Measurements from ENCODE around the gene MMP8. TPM values are rescaled to one million over a fixed set of nuclear protein-coding genes. Genes with fewer than 3 reads are reported as not detected.

MMP8 gene
- total RNA-seq, 1 donor = 1.3 TPM

GRCh38 chr11:102727890-102728289 is 3.1 kb upstream of the MMP8 start:
- DNase-seq (ENCODE audit: low read depth in 2 of 3, low spot score in 2 of 3) = no peak

DNA sequence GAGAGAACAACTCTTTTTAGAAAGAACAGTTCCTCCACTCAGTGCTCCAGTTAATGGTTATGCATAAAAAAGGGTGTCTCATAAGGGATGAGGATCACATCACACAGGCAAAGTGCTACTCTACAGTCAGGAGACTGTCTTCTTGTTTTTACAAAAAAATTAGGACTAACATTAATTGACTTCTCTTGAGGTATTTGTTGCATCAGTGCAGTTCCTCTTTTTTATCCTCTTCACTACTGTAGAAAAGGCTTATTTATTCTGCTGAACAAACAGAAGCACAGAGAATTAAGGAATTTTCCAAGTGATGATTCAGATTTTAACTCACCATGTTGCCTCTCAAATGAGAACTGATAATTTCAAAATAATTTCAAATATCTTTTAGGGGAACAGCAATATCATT is 1.9 kb downstream of the MMP8 start:
- DNase-seq (ENCODE audit: low read depth in 2 of 3, low spot score in 2 of 3) = peak in 1 of 3 donors; percentile 28

DNA sequence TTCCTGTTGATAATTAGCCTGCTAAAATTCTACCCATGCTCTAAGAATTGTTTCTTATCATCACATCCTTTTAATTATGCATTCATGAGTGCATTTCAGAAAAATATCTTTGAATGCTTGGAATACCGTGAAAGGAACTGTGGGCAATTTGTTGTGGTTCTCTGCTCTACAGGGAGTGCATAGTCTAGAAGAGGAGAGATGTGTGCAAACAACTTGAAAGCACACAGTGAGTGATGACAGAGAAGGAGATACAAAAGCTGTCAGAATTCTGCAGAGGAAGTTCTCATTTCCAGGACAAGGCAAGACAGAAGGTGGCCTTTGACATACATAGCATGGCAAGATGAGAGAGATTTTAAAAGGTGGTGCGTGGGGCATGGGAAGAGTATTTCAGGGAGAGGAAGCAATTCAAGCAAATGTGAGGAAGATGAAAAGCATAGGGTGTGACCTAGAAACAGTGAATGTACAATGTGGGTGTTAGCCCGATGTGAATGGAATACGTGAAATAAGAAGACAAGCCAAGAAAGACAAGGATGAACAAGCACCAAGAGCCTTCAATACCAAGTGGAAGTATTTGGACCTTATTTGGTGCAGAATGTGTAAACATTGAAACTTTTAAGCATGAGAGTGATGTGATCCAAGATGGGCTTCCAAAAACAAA is 5.0 kb downstream of the MMP8 start:
- DNase-seq (ENCODE audit: low read depth in 2 of 3, low spot score in 2 of 3) = no peak

DNA sequence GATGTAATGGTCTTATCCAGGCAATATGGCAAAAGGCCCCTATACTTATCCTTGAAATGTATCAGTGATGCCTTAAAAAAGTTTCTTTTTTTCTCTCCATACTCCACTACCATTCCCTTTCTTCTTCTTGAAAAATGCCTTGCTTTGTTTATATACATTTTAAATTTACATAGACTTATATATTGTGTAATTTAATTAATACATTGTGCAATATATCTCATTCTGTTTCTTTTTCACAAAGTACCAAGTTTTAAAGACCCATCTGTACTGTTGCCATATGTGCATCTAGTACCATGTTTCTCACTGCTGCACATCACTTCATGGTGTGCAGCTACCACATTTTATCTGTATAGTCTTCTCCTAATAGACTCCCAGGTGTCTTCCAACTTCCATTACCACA is 7.5 kb downstream of the MMP8 start:
- no peak for DNase-seq (ENCODE audit: low read depth in 2 of 3, low spot score in 2 of 3)

DNA sequence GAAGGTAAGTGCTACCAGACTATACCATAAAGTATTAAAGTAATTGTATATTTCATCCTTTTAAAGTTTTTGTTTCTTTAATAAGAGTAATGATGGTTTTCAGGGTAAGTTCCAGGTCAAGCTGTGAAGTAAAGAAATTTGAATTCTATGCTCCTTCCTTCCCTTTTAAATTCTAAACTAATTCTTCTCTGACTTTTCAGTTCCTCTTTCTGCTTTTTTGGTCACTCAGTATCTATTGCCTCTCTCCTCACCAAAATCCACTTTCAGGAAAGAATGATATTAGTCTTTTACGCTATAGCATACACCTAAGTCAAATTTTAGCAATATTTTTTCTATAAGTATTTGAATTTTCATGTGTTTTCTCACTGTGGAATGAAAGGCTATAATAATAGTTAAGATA is 8.2 kb downstream of the MMP8 start:
- DNase-seq (ENCODE audit: low read depth in 2 of 3, low spot score in 2 of 3) = no peak

- no peak for DNase-seq (ENCODE audit: low read depth in 2 of 3, low spot score in 2 of 3)
Measured at GRCh38 chr11:102712137-102712536, 12.6 kb downstream of the MMP8 start.

GRCh38 chr11:102709201-102709945 is 15.4 kb downstream of the MMP8 start:
- DNase-seq (ENCODE audit: low read depth in 2 of 3, low spot score in 2 of 3) = no peak

- no peak for DNase-seq (ENCODE audit: low read depth in 2 of 3, low spot score in 2 of 3)
Measured at GRCh38 chr11:102708654-102709053, 16.1 kb downstream of the MMP8 start.

DNA sequence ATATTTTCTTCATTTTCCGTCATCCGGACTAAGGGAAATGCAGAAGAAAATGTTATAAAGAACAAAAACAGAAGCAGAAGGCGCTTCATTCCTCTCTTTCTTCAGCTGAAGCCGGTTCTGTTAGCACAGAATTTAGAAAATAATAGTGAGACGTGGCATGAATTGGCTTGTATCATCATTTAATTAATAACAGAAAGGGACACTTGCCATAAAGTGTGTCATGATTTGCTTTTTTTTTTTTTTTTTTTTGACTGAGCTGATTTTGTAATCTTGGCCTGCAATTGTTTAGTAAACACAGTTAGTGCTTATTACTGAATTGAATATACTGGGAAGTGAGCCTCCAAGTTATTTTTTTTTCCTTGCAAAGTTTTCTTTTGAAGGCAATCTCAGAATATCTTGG is 19.1 kb downstream of the MMP8 start, which contains the start of gene MMP27:
Gene MMP27 (minus strand): TSS at position 144 of the 400 bp plus-strand sequence. CDS start 55 bp downstream, at position 89.
- no peak for DNase-seq (ENCODE audit: low read depth in 2 of 3, low spot score in 2 of 3)

DNA sequence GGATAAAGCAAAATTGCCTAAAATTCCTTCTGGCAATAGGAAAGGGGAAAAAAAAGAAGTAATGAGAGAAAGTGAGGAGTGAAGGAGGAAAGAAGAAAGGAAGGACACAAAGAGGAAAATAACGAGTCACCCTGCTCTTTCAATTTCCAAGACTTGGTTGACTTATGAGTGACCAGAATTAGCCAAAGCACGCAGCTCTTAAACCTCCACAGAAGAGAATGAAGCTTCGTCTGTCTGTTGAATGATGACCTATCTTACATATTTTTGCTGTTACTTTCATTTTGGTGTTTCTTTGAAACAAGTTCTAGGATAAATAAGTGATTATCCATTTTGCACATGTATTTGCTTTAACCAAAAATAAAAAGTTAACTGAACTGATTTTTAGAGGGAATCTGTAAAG is 19.9 kb downstream of the MMP8 start:
- DNase-seq (ENCODE audit: low read depth in 2 of 3, low spot score in 2 of 3) = no peak

DNA sequence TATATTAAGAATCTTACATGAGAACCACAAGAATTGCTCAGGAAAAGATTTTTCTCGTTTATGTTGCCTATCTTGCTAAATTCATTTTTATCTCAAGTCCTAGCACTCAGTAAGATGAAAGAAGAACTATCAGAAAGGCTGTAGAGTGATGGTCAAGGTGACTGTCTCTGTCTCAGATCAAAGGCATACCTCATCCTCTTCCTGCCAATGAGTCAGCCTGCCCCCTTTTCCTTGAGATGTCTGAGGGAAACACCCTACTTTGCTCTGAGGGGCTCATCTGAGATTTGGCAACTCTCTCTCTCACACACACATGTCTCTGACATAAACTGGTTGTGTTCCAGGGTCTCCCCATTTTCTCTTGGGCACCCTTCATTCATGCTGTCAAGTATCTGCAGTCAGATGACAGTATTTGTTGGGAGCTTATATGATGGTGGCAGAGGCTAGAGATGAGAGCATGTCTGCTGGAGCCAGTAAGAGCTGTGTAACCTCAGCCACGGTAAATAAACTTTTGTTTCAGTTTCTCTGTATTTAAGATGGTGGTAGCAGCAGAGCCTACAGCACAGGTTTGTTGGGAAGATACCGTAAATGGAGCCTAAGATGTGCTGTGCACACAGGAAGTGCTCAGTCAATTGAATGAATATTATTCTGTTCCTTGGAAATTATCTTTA is 20.8 kb downstream of the MMP8 start:
- DNase-seq (ENCODE audit: low read depth in 2 of 3, low spot score in 2 of 3) = no peak

- no peak for DNase-seq (ENCODE audit: low read depth in 2 of 3, low spot score in 2 of 3)
Measured at GRCh38 chr11:102695201-102695600, 29.6 kb downstream of the MMP8 start.

- no peak for DNase-seq (ENCODE audit: low read depth in 2 of 3, low spot score in 2 of 3)
Measured at GRCh38 chr11:102685754-102686153, 39.0 kb downstream of the MMP8 start.

DNA sequence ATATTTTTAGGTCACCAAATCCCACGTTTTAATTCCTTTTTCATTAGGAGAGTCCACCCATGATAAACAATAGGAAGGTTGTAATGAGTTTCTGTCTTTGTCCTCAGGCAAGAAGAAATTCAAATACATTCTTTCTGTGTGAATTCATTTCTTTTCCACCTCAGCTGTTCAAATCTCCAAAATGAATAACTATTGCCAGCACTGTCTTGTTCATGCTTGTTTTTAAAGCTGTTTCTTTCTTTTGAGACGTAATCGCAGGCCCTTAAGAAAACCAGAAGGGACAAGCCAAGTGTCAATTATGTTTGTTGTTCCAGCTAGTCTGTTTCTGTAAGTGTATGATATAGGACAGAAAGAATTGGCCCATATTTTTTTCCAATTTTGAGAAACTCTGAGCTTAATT is 39.4 kb downstream of the MMP8 start:
- DNase-seq (ENCODE audit: low read depth in 2 of 3, low spot score in 2 of 3) = no peak

GRCh38 chr11:102683277-102683676 is 41.5 kb downstream of the MMP8 start:
- no peak for DNase-seq (ENCODE audit: low read depth in 2 of 3, low spot score in 2 of 3)

GRCh38 chr11:102680945-102681344 is 43.8 kb downstream of the MMP8 start:
- DNase-seq (ENCODE audit: low read depth in 2 of 3, low spot score in 2 of 3) = peak in 1 of 3 donors; percentile 26

DNA sequence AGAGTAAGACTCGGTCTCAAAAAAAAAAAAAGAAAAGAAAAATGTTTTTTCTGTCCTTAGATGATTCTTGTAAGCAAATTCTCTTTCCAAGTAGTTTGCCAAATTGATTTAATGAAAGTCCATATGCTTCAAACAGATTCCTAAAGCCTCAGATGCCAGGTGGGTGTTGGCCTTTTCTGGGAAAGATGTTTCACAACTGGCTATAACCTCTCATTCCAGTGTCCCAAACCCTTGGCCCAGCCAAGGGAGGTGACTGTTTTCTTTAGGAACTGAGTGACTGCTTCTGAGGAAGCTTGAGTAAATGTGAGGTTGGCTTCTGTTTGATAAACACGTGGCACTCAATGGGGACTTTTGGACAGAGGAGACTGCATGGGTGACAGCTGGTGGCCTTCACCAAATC is 46.7 kb downstream of the MMP8 start:
- DNase-seq (ENCODE audit: low read depth in 2 of 3, low spot score in 2 of 3) = no peak

- DNase-seq (ENCODE audit: low read depth in 2 of 3, low spot score in 2 of 3) = no peak
Measured at GRCh38 chr11:102676084-102676483, 48.7 kb downstream of the MMP8 start.

DNA sequence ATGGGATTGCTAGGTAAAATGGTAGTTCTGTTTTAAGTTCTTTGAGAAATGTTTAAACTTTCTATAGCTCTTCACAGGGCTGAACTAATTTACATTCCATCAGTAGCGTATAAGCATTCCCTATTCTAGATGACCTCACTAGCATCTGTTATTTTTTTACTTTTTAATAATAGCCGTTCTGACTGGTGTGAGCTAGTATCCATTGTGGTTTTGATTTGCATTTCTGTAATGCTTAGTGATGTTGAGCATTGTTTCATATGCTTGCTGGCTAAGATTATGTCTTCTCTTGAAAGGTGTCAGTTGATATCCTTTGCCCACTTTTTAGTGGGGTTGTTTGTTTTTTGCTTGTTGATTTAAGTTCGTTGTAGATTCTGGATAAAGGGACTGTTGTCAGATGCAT is 55.1 kb downstream of the MMP8 start:
- no peak for DNase-seq (ENCODE audit: low read depth in 2 of 3, low spot score in 2 of 3)

GRCh38 chr11:102666331-102666957 is 58.3 kb downstream of the MMP8 start:
- DNase-seq (ENCODE audit: low read depth in 2 of 3, low spot score in 2 of 3) = peak in 2 of 3 donors; percentile 15 to 57

All from hematopoietic multipotent progenitor cell (in vitro differentiated cells).